ENCODE data around the gene SEMG2. TPM values are rescaled to one million over a fixed set of nuclear protein-coding genes. Genes with fewer than 3 reads are reported as not detected.
A peak's percentile ranks its signal among the peaks of the same experiment; 100 is the strongest.

The SEMG2 gene
- total RNA-seq, 2 experiments from 2014 or later, result not detected

- TF ChIP-seq CTCF (IDR thresholded peaks at IDR 0.05), result peak; percentile 11
- no peaks in the 10 kb centered on the region for H3K36me3 Mint-ChIP-seq (ENCODE audit: low read depth)
- no peaks in the 10 kb centered on the region for H3K9me3 Mint-ChIP-seq
- DNase-seq (no peak), ATAC-seq (no peak)
- H3K27me3 Mint-ChIP-seq, result peaks cover 21% of the 10 kb centered on the region
- no peak overlapping the region for H3K27ac Mint-ChIP-seq
- POLR2A ChIA-PET, result no interaction called here
- no peak overlapping the region for H3K4me3 Mint-ChIP-seq
- CTCF ChIA-PET, result interaction anchor here (1.2 kb wide), 1 partner anchor 18 kb away, joined by 4 read pairs; no protein-coding TSS in a partner anchor
- no peaks in the 10 kb centered on the region for H3K4me1 Mint-ChIP-seq (ENCODE audit: low read depth)
- intact Hi-C loops (cut with micrococcal nuclease), result no loop called here
Observed at GRCh38 chr20:45211569-45212474, 9.4 kb upstream of the SEMG2 start.

GRCh38 chr20:45212836-45213235, 8.3 kb upstream of the SEMG2 start:
- Mint-ChIP-seq H3K4me3 (no peak overlapping the region), H3K4me1 (ENCODE audit: low read depth) (no peaks in the 10 kb centered on the region), H3K36me3 (ENCODE audit: low read depth) (no peaks in the 10 kb centered on the region), H3K27me3 (peaks cover 16% of the 10 kb centered on the region), H3K9me3 (no peaks in the 10 kb centered on the region), H3K27ac (no peak overlapping the region)
- intact Hi-C loops (cut with micrococcal nuclease), result no loop called here
- POLR2A ChIA-PET, result no interaction called here
- no peak for TF ChIP-seq CTCF (IDR thresholded peaks at IDR 0.05)
- DNase-seq (no peak), ATAC-seq (no peak)
- CTCF ChIA-PET, result no interaction called here

- POLR2A ChIA-PET, result no interaction called here
- ATAC-seq (no peak), DNase-seq (no peak)
- Mint-ChIP-seq H3K9me3 (no peaks in the 10 kb centered on the region), H3K27ac (no peak overlapping the region), H3K36me3 (ENCODE audit: low read depth) (no peaks in the 10 kb centered on the region), H3K27me3 (peaks cover 34% of the 10 kb centered on the region), H3K4me1 (ENCODE audit: low read depth) (no peaks in the 10 kb centered on the region), H3K4me3 (no peak overlapping the region)
- TF ChIP-seq CTCF (IDR thresholded peaks at IDR 0.05), result no peak
- CTCF ChIA-PET, result interaction anchor here (0.7 to 1.9 kb wide), 3 partner anchors 12 to 76 kb away, joined by 3 to 6 read pairs (median 4); no protein-coding TSS in a partner anchor
- intact Hi-C loops (cut with micrococcal nuclease), result no loop called here
Observed at GRCh38 chr20:45218124-45218523, 3.0 kb upstream of the SEMG2 start.

- intact Hi-C loops (cut with micrococcal nuclease), result no loop called here
- Mint-ChIP-seq H3K4me1 (ENCODE audit: low read depth) (no peaks in the 10 kb centered on the region), H3K4me3 (no peak overlapping the region), H3K36me3 (ENCODE audit: low read depth) (no peaks in the 10 kb centered on the region), H3K9me3 (no peaks in the 10 kb centered on the region), H3K27ac (no peak overlapping the region), H3K27me3 (peaks cover 34% of the 10 kb centered on the region)
- DNase-seq, result no peak
- ChIA-PET POLR2A (no interaction called here), CTCF (interaction anchor here (0.7 to 1.9 kb wide), 3 partner anchors 11 to 75 kb away, joined by 3 to 6 read pairs (median 4); no protein-coding TSS in a partner anchor)
- TF ChIP-seq CTCF (IDR thresholded peaks at IDR 0.05), result no peak
- no peak for ATAC-seq
Observed at GRCh38 chr20:45218636-45219035, 2.5 kb upstream of the SEMG2 start.

GRCh38 chr20:45223136-45223535, 2.0 kb downstream of the SEMG2 start:
- ChIA-PET CTCF (interaction anchor here (1.0 kb wide), 1 partner anchor 70 kb away, joined by 3 read pairs; no protein-coding TSS in a partner anchor), POLR2A (no interaction called here)
- ATAC-seq (no peak), DNase-seq (no peak)
- TF ChIP-seq CTCF (IDR thresholded peaks at IDR 0.05), result no peak
- Mint-ChIP-seq H3K27ac (no peak overlapping the region), H3K4me3 (no peak overlapping the region), H3K36me3 (ENCODE audit: low read depth) (no peaks in the 10 kb centered on the region), H3K4me1 (ENCODE audit: low read depth) (no peaks in the 10 kb centered on the region), H3K9me3 (no peaks in the 10 kb centered on the region), H3K27me3 (peaks cover 30% of the 10 kb centered on the region)
- intact Hi-C loops (cut with micrococcal nuclease), result no loop called here

Data from activated CD8-positive, alpha-beta T cell treated with anti-CD3 and anti-CD28 coated beads for 36 hours (primary cell).